Naive B cell (primary cell): ENCODE data around the gene ANXA1. TPM values are rescaled to one million over a fixed set of nuclear protein-coding genes. Genes with fewer than 3 reads are reported as not detected.
A peak's percentile ranks its signal among the peaks of the same experiment; 100 is the strongest.

Experiments
- ATAC-seq, 2 donors: fragments of 150-1000 bp; cut with Tn5 transposase; 2 replicates each; pipeline ENCODE4 v1.10.0; 2021; ENCODE audit warnings: low read depth in 2 of 2, mild to moderate bottlenecking in 2 of 2, moderate library complexity in 2 of 2
- DNase-seq: peaks from one replicate; pipeline ENCODE4 v3.0.0; 2022
- H3K27ac Mint-ChIP-seq, 6 donors: one replicate each; pipeline ENCODE4 v1.8.0; 2020 to 2022; ENCODE audit warnings: mild to moderate bottlenecking in 6 of 6, mixed read lengths in 6 of 6, moderate library complexity in 5 of 6, inconsistent platforms in 2 of 6
- H3K27me3 Mint-ChIP-seq, 3 donors: one replicate each; pipeline ENCODE4 v1.8.0; 2021 to 2022; ENCODE audit warnings: mixed read lengths in 3 of 3, mild to moderate bottlenecking in 1 of 3
- H3K36me3 Mint-ChIP-seq, 2 donors: one replicate each; pipeline ENCODE4 v1.8.0; 2020 to 2022; ENCODE audit warnings: mixed read lengths in 2 of 2, inconsistent platforms in 1 of 2, mild to moderate bottlenecking in 1 of 2
- H3K4me1 Mint-ChIP-seq, 3 donors: one replicate each; pipeline ENCODE4 v1.8.0; 2020 to 2022; ENCODE audit warnings: mixed read lengths in 3 of 3, inconsistent platforms in 1 of 3, mild to moderate bottlenecking in 1 of 3, moderate library complexity in 1 of 3
- H3K4me3 Mint-ChIP-seq, 8 donors: one replicate each; pipeline ENCODE4 v1.8.0; 2020 to 2022; ENCODE audit warnings: mild to moderate bottlenecking in 8 of 8, mixed read lengths in 8 of 8, moderate library complexity in 8 of 8, inconsistent platforms in 2 of 8
- H3K9me3 Mint-ChIP-seq, 7 donors: one replicate each; pipeline ENCODE4 v1.8.0; 2020 to 2022; ENCODE audit warnings: mixed read lengths in 7 of 7, mild to moderate bottlenecking in 5 of 7, inconsistent platforms in 2 of 7, moderate library complexity in 1 of 7
- polyA plus RNA-seq, 6 donors: library from polyadenylated mRNA; unstranded; fragments of 300-500 nt; fragmentation: Illumina TruSeq; gene quantifications; one replicate each; pipeline ENCODE4 v1.2.3, GENCODE V29; 2021; ENCODE audit warnings: low read depth in 6 of 6

The ANXA1 gene
- polyA plus RNA-seq, 6 donors from 2014 or later: 0.50 to 5.1 (median 2.6) TPM

GRCh38 chr9:73165911-73166310 lies 14.2 kb downstream of the ANXA1 start:
- Mint-ChIP-seq H3K27ac (no peak overlapping the region), H3K36me3 (no peaks in the 10 kb centered on the region)

DNA sequence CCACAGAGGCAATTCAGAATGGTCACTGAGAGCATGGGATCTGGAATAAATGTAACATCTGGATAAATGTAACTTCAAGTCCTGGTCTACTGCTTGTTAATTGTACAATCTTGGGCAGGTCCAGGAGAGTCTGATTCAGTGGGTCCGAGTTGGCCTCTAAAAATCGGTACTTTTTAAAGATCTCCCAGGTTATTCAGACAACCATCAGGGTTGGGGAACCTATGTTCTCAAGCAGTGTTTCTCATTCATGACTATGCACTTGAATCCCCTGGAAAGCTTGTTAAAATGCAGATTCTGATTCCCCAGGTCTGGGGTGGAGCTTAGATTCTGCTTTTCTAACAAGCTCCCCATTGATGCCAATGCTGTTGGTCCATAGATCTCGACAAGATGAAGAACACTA lies 14.8 kb downstream of the ANXA1 start:
- no peaks in the 10 kb centered on the region for H3K27me3 Mint-ChIP-seq
- no peaks in the 10 kb centered on the region for H3K9me3 Mint-ChIP-seq
- no peak overlapping the region for H3K27ac Mint-ChIP-seq
- ATAC-seq: no peak
- peaks cover 4 to 10% (median 10%) of the 10 kb centered on the region in 3 donors for H3K4me1 Mint-ChIP-seq
- H3K4me3 Mint-ChIP-seq: no peak overlapping the region
- no peaks in the 10 kb centered on the region for H3K36me3 Mint-ChIP-seq
- DNase-seq: no peak

More at GRCh38 chr9:73165911-73166310, 14.2 kb downstream of the ANXA1 start:
- DNase-seq (no peak), ATAC-seq (no peak)
- peaks cover 4 to 10% (median 10%) of the 10 kb centered on the region in 3 donors for H3K4me1 Mint-ChIP-seq
- no peaks in the 10 kb centered on the region for H3K27me3 Mint-ChIP-seq
- H3K4me3 Mint-ChIP-seq: no peak overlapping the region
- H3K9me3 Mint-ChIP-seq: no peaks in the 10 kb centered on the region

DNA sequence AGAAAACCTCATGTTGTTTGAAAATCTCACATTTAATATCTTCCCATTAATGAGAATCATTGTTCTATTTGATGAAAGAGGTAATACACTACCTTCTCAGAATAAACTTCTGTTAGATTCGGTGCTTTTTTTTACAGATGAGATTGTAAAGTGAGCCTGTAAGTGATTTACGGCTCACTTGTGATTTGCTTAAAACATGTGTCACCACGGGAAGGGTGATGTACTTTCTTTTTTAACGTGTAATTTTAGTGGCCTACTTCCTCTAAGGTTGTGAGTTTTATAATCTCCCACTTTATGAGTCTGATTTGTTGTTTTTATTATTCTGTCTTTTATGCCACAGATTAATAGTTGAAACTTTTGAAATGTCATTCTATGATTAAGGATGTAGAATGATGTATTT lies 15.9 kb downstream of the ANXA1 start:
- no peaks in the 10 kb centered on the region for H3K9me3 Mint-ChIP-seq
- H3K27ac Mint-ChIP-seq: peak overlapping the region in 2 of 6 donors; percentile 3 to 22
- H3K4me3 Mint-ChIP-seq: no peak overlapping the region
- DNase-seq (no peak), ATAC-seq (peak in 1 of 2 donors; percentile 40)
- peaks cover 4 to 10% (median 10%) of the 10 kb centered on the region in 3 donors for H3K4me1 Mint-ChIP-seq
- H3K36me3 Mint-ChIP-seq: peaks cover 0 to under 1% of the 10 kb centered on the region in 2 donors
- peaks cover 0 to 4% (median 0%) of the 10 kb centered on the region in 3 donors for H3K27me3 Mint-ChIP-seq

GRCh38 chr9:73168298-73168934 lies 16.8 kb downstream of the ANXA1 start:
- no peak for DNase-seq
- Mint-ChIP-seq H3K9me3 (no peaks in the 10 kb centered on the region), H3K27me3 (peaks cover 0 to 8% (median 4%) of the 10 kb centered on the region in 3 donors), H3K27ac (peak overlapping the region in 2 of 6 donors; percentile 1 to 88), H3K4me1 (peaks cover 4 to 10% (median 10%) of the 10 kb centered on the region in 3 donors), H3K36me3 (peaks cover 0 to 3% of the 10 kb centered on the region in 2 donors), H3K4me3 (no peak overlapping the region)
- peak; percentile 37 to 40 for ATAC-seq

- H3K36me3 Mint-ChIP-seq: peaks cover 0 to 3% of the 10 kb centered on the region in 2 donors
- H3K27ac Mint-ChIP-seq: no peak overlapping the region
- no peak overlapping the region for H3K4me3 Mint-ChIP-seq
- H3K9me3 Mint-ChIP-seq: no peaks in the 10 kb centered on the region
- peaks cover 0 to 8% (median 4%) of the 10 kb centered on the region in 3 donors for H3K27me3 Mint-ChIP-seq
- no peak for ATAC-seq
- no peak for DNase-seq
- H3K4me1 Mint-ChIP-seq: peaks cover 4 to 10% (median 10%) of the 10 kb centered on the region in 3 donors
Measured at GRCh38 chr9:73170185-73170957, 18.7 kb downstream of the ANXA1 start.

GRCh38 chr9:73172901-73173215 lies 21.2 kb downstream of the ANXA1 start:
- peaks cover 0 to 3% of the 10 kb centered on the region in 2 donors for H3K36me3 Mint-ChIP-seq
- H3K9me3 Mint-ChIP-seq: no peaks in the 10 kb centered on the region
- ATAC-seq: no peak
- no peak for DNase-seq
- H3K4me1 Mint-ChIP-seq: peaks cover 4 to 10% (median 6%) of the 10 kb centered on the region in 3 donors
- H3K27ac Mint-ChIP-seq: no peak overlapping the region
- H3K4me3 Mint-ChIP-seq: no peak overlapping the region
- peaks cover 0 to 17% (median 4%) of the 10 kb centered on the region in 3 donors for H3K27me3 Mint-ChIP-seq

DNA sequence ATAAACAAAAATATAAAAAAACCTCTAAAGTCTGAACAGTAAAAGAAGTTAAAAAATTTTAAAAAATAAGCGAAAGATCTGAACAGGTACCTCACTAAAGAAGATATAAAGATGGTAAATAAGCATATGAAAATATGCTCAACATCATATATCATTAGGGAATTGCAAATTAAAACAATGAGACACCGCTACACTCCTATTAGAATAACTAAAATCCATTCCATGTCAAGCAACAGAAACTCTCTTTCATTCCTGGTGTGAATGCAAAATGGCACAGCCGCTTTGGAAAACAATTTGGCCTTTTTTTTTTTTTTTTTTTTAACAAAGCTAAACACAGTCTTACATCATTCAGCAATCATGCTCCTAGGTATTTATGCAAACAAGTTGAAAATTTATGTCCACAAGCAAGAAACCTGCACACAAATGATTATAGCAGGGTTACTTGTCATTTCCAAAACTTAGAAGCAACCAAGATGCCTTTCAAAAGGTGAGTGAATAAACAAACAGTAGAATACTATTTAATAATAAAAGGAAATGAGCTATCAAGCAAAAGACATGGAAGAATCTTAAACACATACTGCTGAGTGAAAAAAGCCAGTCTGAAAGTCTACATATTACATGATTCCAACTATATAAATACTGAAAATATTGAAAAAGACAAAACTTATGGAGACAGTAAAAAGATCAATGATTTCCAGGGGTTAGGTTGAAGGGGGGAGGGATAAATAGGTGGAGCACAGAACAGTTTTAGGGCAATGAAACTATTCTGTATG lies 22.1 kb downstream of the ANXA1 start:
- DNase-seq (no peak), ATAC-seq (no peak)
- H3K27me3 Mint-ChIP-seq: peaks cover 0 to 17% (median 4%) of the 10 kb centered on the region in 3 donors
- H3K9me3 Mint-ChIP-seq: no peaks in the 10 kb centered on the region
- peaks cover 0 to 2% (median under 1%) of the 10 kb centered on the region in 3 donors for H3K4me1 Mint-ChIP-seq
- H3K36me3 Mint-ChIP-seq: peaks cover 0 to 3% of the 10 kb centered on the region in 2 donors
- H3K4me3 Mint-ChIP-seq: no peak overlapping the region
- H3K27ac Mint-ChIP-seq: no peak overlapping the region

GRCh38 chr9:73174330-73174980 lies 22.8 kb downstream of the ANXA1 start:
- Mint-ChIP-seq H3K27me3 (peaks cover 0 to 17% (median 4%) of the 10 kb centered on the region in 3 donors), H3K36me3 (peaks cover 0 to 3% of the 10 kb centered on the region in 2 donors), H3K4me1 (no peaks in the 10 kb centered on the region), H3K4me3 (no peak overlapping the region), H3K9me3 (no peaks in the 10 kb centered on the region), H3K27ac (no peak overlapping the region)
- ATAC-seq: no peak
- DNase-seq: no peak

DNA sequence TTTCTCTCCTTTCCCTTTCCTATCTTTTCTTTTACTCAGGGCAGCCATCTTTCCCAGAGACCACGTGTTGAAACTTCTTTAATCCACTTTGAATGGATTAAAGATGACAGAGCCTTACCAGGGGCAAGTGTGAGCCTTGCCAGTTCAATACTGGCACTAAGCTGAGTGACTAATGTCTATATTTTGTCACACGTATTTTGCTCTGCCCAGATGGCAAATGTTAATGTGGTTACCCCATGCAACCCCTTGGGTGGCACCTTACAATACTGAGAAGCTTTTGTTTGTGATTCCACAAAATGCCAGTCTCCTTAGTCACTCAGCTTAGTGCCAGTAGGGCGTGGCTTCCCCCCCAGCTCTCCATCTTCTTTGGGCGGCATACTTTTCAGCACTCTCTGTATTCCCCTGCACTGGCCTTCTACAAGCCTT lies 24.8 kb downstream of the ANXA1 start:
- H3K27me3 Mint-ChIP-seq: peaks cover 0 to 17% (median 4%) of the 10 kb centered on the region in 3 donors
- no peaks in the 10 kb centered on the region for H3K4me1 Mint-ChIP-seq
- no peak overlapping the region for H3K27ac Mint-ChIP-seq
- H3K36me3 Mint-ChIP-seq: peaks cover 0 to 3% of the 10 kb centered on the region in 2 donors
- DNase-seq (no peak), ATAC-seq (no peak)
- H3K4me3 Mint-ChIP-seq: no peak overlapping the region
- no peaks in the 10 kb centered on the region for H3K9me3 Mint-ChIP-seq

- H3K4me1 Mint-ChIP-seq: no peaks in the 10 kb centered on the region
- no peak for ATAC-seq
- H3K9me3 Mint-ChIP-seq: no peaks in the 10 kb centered on the region
- H3K27me3 Mint-ChIP-seq: peaks cover 0 to 9% (median under 1%) of the 10 kb centered on the region in 3 donors
- DNase-seq: no peak
- no peak overlapping the region for H3K4me3 Mint-ChIP-seq
- no peak overlapping the region for H3K27ac Mint-ChIP-seq
- no peaks in the 10 kb centered on the region for H3K36me3 Mint-ChIP-seq
Measured at GRCh38 chr9:73178044-73178443, 26.4 kb downstream of the ANXA1 start.

GRCh38 chr9:73179589-73179988 lies 27.9 kb downstream of the ANXA1 start:
- H3K4me1 Mint-ChIP-seq: no peaks in the 10 kb centered on the region
- peaks cover 0 to 15% (median 5%) of the 10 kb centered on the region in 3 donors for H3K27me3 Mint-ChIP-seq
- ATAC-seq (no peak), DNase-seq (no peak)
- no peak overlapping the region for H3K27ac Mint-ChIP-seq
- H3K36me3 Mint-ChIP-seq: no peaks in the 10 kb centered on the region
- H3K4me3 Mint-ChIP-seq: no peak overlapping the region
- H3K9me3 Mint-ChIP-seq: no peaks in the 10 kb centered on the region

GRCh38 chr9:73180403-73180802 lies 28.7 kb downstream of the ANXA1 start:
- Mint-ChIP-seq H3K4me3 (no peak overlapping the region), H3K9me3 (no peaks in the 10 kb centered on the region), H3K27ac (no peak overlapping the region), H3K36me3 (no peaks in the 10 kb centered on the region), H3K27me3 (peaks cover 4 to 23% (median 5%) of the 10 kb centered on the region in 3 donors), H3K4me1 (no peaks in the 10 kb centered on the region)
- no peak for ATAC-seq
- no peak for DNase-seq

GRCh38 chr9:73182928-73183327 lies 31.3 kb downstream of the ANXA1 start:
- H3K4me3 Mint-ChIP-seq: no peak overlapping the region
- no peaks in the 10 kb centered on the region for H3K36me3 Mint-ChIP-seq
- DNase-seq (no peak), ATAC-seq (no peak)
- peaks cover 9 to 21% (median 15%) of the 10 kb centered on the region in 3 donors for H3K27me3 Mint-ChIP-seq
- H3K27ac Mint-ChIP-seq: no peak overlapping the region
- H3K9me3 Mint-ChIP-seq: peaks cover 0 to 12% (median 0%) of the 10 kb centered on the region in 7 donors
- no peaks in the 10 kb centered on the region for H3K4me1 Mint-ChIP-seq
